K562 (cell line): ENCODE data around the gene DGCR8. TPM values are rescaled to one million over a fixed set of nuclear protein-coding genes. Genes with fewer than 3 reads are reported as not detected.
A peak's percentile ranks its signal among the peaks of the same experiment; 100 is the strongest.

Experiments used
- BHLHE40 ChIP-seq: IDR thresholded peaks from 2 replicates; pipeline ENCODE4 v1.6.1; 2011; ENCODE audit warnings: low read length, improper control_type of control experiment
- CBX2 ChIP-seq: fragments of 200-600 bp; sonication (generic); IDR thresholded peaks from one replicate; pipeline ENCODE4 v1.6.1; 2012; ENCODE audit warnings: mild to moderate bottlenecking, low read length, inconsistent platforms; ENCODE audit not compliant: insufficient read depth, poor library complexity, severe bottlenecking
- COPS2 ChIP-seq: fragments of 450-650 bp; conservative IDR thresholded peaks from 2 replicates; pipeline ENCODE4 v1.6.1; 2016; ENCODE audit warnings: mild to moderate bottlenecking, moderate library complexity
- LCOR ChIP-seq: sonication (generic); formaldehyde crosslinking; IDR thresholded peaks from 2 replicates; pipeline ENCODE4 v1.8.0; 2022; ENCODE audit warnings: mild to moderate bottlenecking, missing genetic modification reagents
- polyA plus RNA-seq, 8 experiments: library from polyadenylated mRNA; depleted of rRNA in 4 of 8; stranded (reverse) in 5 of 8; unstranded in 3 of 8; fragments of >200 nt; fragmentation: Nextera tagmentation in 2 of 8; fragmentation: Illumina TruSeq in 1 of 8; extraction: Ambion mirVana in 2 of 8; extraction: Trizol in 1 of 8; gene quantifications; 2 replicates each; pipeline versions ENCODE4 v1.2.1 to v1.2.3, GENCODE V29; 2011 to 2014; ENCODE audit warnings: inconsistent platforms in 1 of 8, missing spikeins in 1 of 8
- total RNA-seq, 7 experiments: library from RNA; depleted of rRNA in 6 of 7; stranded (reverse); fragments of >200 nt in 6 of 7; fragmentation: Illumina TruSeq in 2 of 7; extraction: Trizol in 2 of 7; gene quantifications; 2 replicates each; pipeline versions ENCODE4 v1.2.1 to v1.2.3, GENCODE V29; 2011 to 2021; ENCODE audit warnings: low replicate concordance in 1 of 7
- TF ChIP-seq, protein P1 (sequence below): fragments of 450-650 bp; IDR thresholded peaks from 2 replicates; pipeline ENCODE4 v1.7.0; 2016; ENCODE audit warnings: borderline replicate concordance
- TF ChIP-seq, protein P2 (sequence below), 3 experiments: fragments of 200-800 bp in 1 of 3; fragments of 250-450 bp in 1 of 3; fragments of 450-650 bp in 1 of 3; sonication (Bioruptor Pico) in 1 of 3; sonication (Bioruptor generic) in 1 of 3; formaldehyde crosslinking in 1 of 3; IDR thresholded peaks; 2 replicates each; pipeline versions ENCODE4 v1.6.1 to v1.8.0; 2016 to 2022; ENCODE audit warnings: mild to moderate bottlenecking in 2 of 3, missing genetic modification characterization in 2 of 3, missing compliant biosample characterization in 1 of 3, moderate library complexity in 1 of 3
- TF ChIP-seq, protein P3 (sequence below), 2 experiments: fragments of 450-650 bp in 1 of 2; sonication (generic) in 1 of 2; formaldehyde crosslinking in 1 of 2; IDR thresholded peaks; 2 replicates each; pipeline versions ENCODE4 v1.7.1 to v1.9.0; 2016 to 2022; ENCODE audit warnings: inconsistent platforms in 1 of 2, mild to moderate bottlenecking in 1 of 2, missing genetic modification reagents in 1 of 2
- TF ChIP-seq, protein P4 (sequence below): fragments of 450-650 bp; conservative IDR thresholded peaks from 2 replicates; pipeline ENCODE4 v1.6.1; 2016; ENCODE audit warnings: missing genetic modification characterization, low read depth, mild to moderate bottlenecking, missing compliant biosample characterization, moderate library complexity

DGCR8 gene
- total and polyA plus RNA-seq, 9 of the 15 experiments (the other 6 are each of a cell fraction or from before 2014, with no cell fraction given) = 5.9 to 144 (median 80.1) TPM

DNA sequence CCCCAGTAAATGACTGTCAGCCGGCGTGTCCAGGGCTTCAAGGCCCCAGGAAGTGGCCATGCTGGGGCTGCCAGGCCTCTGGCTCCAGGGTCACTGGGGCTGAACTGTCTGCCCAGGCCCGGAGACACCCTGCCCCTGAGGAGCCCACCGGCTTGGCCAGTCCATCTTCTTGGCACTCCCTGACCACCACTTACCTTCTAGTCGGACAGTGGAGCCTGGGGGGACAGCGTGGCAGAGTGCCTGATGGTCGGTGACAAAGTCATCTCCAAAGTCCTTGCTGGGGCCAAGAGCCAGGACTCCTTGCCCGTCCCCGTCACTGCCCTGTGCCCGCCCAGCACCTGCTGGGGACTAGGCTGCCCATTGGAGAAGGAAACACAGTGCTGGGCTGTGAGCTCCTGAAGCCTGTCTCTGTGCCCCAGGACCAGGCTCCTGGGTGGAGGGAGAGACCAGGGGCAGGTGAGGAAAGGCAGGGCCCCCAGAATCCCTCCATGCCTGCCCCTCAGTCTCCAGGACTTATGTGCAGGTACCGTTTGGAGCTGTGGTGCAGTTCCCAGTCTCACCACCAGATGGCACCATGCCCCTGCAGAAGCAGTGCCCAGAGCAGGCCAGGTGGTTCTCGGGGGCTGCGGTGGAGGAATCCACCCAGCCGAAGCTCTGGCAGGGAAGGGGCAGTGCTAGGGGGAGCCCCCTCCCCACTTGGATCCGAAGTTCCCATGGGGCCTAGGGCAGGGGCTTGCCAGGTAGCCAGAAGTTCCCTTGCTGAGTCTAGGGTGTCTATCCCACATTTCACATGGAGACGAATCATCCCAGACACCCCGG, 76.8 kb downstream of the DGCR8 start (continued):
- TF ChIP-seq, protein P1, sequence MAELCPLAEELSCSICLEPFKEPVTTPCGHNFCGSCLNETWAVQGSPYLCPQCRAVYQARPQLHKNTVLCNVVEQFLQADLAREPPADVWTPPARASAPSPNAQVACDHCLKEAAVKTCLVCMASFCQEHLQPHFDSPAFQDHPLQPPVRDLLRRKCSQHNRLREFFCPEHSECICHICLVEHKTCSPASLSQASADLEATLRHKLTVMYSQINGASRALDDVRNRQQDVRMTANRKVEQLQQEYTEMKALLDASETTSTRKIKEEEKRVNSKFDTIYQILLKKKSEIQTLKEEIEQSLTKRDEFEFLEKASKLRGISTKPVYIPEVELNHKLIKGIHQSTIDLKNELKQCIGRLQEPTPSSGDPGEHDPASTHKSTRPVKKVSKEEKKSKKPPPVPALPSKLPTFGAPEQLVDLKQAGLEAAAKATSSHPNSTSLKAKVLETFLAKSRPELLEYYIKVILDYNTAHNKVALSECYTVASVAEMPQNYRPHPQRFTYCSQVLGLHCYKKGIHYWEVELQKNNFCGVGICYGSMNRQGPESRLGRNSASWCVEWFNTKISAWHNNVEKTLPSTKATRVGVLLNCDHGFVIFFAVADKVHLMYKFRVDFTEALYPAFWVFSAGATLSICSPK = no peak
- TF ChIP-seq, protein P2, sequence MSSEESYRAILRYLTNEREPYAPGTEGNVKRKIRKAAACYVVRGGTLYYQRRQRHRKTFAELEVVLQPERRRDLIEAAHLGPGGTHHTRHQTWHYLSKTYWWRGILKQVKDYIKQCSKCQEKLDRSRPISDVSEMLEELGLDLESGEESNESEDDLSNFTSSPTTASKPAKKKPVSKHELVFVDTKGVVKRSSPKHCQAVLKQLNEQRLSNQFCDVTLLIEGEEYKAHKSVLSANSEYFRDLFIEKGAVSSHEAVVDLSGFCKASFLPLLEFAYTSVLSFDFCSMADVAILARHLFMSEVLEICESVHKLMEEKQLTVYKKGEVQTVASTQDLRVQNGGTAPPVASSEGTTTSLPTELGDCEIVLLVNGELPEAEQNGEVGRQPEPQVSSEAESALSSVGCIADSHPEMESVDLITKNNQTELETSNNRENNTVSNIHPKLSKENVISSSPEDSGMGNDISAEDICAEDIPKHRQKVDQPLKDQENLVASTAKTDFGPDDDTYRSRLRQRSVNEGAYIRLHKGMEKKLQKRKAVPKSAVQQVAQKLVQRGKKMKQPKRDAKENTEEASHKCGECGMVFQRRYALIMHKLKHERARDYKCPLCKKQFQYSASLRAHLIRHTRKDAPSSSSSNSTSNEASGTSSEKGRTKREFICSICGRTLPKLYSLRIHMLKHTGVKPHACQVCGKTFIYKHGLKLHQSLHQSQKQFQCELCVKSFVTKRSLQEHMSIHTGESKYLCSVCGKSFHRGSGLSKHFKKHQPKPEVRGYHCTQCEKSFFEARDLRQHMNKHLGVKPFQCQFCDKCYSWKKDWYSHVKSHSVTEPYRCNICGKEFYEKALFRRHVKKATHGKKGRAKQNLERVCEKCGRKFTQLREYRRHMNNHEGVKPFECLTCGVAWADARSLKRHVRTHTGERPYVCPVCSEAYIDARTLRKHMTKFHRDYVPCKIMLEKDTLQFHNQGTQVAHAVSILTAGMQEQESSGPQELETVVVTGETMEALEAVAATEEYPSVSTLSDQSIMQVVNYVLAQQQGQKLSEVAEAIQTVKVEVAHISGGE (CRISPR knock-in tag; IDR thresholded peaks at IDR 0.05) = peak in 1 of 3 experiments; percentile 55; a peak in 1 of 6 replicates
- TF ChIP-seq, protein P3, sequence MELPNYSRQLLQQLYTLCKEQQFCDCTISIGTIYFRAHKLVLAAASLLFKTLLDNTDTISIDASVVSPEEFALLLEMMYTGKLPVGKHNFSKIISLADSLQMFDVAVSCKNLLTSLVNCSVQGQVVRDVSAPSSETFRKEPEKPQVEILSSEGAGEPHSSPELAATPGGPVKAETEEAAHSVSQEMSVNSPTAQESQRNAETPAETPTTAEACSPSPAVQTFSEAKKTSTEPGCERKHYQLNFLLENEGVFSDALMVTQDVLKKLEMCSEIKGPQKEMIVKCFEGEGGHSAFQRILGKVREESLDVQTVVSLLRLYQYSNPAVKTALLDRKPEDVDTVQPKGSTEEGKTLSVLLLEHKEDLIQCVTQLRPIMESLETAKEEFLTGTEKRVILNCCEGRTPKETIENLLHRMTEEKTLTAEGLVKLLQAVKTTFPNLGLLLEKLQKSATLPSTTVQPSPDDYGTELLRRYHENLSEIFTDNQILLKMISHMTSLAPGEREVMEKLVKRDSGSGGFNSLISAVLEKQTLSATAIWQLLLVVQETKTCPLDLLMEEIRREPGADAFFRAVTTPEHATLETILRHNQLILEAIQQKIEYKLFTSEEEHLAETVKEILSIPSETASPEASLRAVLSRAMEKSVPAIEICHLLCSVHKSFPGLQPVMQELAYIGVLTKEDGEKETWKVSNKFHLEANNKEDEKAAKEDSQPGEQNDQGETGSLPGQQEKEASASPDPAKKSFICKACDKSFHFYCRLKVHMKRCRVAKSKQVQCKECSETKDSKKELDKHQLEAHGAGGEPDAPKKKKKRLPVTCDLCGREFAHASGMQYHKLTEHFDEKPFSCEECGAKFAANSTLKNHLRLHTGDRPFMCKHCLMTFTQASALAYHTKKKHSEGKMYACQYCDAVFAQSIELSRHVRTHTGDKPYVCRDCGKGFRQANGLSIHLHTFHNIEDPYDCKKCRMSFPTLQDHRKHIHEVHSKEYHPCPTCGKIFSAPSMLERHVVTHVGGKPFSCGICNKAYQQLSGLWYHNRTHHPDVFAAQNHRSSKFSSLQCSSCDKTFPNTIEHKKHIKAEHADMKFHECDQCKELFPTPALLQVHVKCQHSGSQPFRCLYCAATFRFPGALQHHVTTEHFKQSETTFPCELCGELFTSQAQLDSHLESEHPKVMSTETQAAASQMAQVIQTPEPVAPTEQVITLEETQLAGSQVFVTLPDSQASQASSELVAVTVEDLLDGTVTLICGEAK (IDR thresholded peaks at IDR 0.05) = no peak
- TF ChIP-seq, protein P3 (CRISPR knock-in tag; IDR thresholded peaks at IDR 0.05) = 0 out of 2 replicates have a peak, but pooled peaks have one; percentile 19
- peak; percentile 71; the same call in 1 of the 2 replicates for TF ChIP-seq BHLHE40
- TF ChIP-seq CBX2 = no peak
- TF ChIP-seq COPS2 = no peak
- TF ChIP-seq, protein P4, sequence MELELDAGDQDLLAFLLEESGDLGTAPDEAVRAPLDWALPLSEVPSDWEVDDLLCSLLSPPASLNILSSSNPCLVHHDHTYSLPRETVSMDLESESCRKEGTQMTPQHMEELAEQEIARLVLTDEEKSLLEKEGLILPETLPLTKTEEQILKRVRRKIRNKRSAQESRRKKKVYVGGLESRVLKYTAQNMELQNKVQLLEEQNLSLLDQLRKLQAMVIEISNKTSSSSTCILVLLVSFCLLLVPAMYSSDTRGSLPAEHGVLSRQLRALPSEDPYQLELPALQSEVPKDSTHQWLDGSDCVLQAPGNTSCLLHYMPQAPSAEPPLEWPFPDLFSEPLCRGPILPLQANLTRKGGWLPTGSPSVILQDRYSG (tag) = no peak
- TF ChIP-seq LCOR (CRISPR knock-in tag) = no peak; the same call in 1 of the 2 replicates
